GM23338 (cell line): ENCODE data around the gene KCNT1. TPM values are rescaled to one million over a fixed set of nuclear protein-coding genes. Genes with fewer than 3 reads are reported as not detected.

Experiments
- ATAC-seq: fragments of 200-7000 bp; cut with Tn5 transposase; 3 replicates; pipeline ENCODE4 v1.9.1; 2020
- DNase-seq: peaks from one replicate; pipeline ENCODE4 v3.0.0-alpha.2; 2015; ENCODE audit warnings: low spot score
- H2AFZ ChIP-seq: fragments of 200-600 bp; sonication (generic); 2 replicates; pipeline ENCODE4 v1.8.0; 2016; ENCODE audit warnings: antibody characterized with exemption, mild to moderate bottlenecking, moderate library complexity
- H3F3A ChIP-seq: fragments of 200-600 bp; sonication (generic); replicated peaks from 2 replicates; pipeline ENCODE4 v1.8.0; 2017; ENCODE audit warnings: antibody characterized with exemption, mixed run types, low read depth
- H3K27ac ChIP-seq: fragments of 200-600 bp; sonication (generic); 2 replicates; pipeline ENCODE4 v1.6.1; 2016; ENCODE audit warnings: low read depth
- H3K27me3 ChIP-seq: fragments of 200-600 bp; sonication (generic); 2 replicates; pipeline ENCODE4 v1.8.0; 2016; ENCODE audit warnings: mild to moderate bottlenecking, mixed run types, moderate library complexity; ENCODE audit not compliant: insufficient read depth
- H3K36me3 ChIP-seq: fragments of 200-600 bp; sonication (generic); 2 replicates; pipeline ENCODE4 v1.8.0; 2016; ENCODE audit warnings: mild to moderate bottlenecking; ENCODE audit not compliant: insufficient read depth
- H3K4me1 ChIP-seq: fragments of 200-600 bp; sonication (generic); 2 replicates; pipeline ENCODE4 v1.8.0; 2016; ENCODE audit warnings: mild to moderate bottlenecking, moderate library complexity; ENCODE audit not compliant: insufficient read depth
- H3K4me2 ChIP-seq: fragments of 200-600 bp; sonication (generic); 2 replicates; pipeline ENCODE4 v1.7.1; 2017; ENCODE audit warnings: mixed run types
- H3K4me3 ChIP-seq: fragments of 200-600 bp; sonication (generic); 2 replicates; pipeline ENCODE4 v1.6.1; 2016; ENCODE audit warnings: mixed run types
- H3K79me2 ChIP-seq: fragments of 200-600 bp; sonication (generic); replicated peaks from 2 replicates; pipeline ENCODE4 v1.8.0; 2017; ENCODE audit warnings: mild to moderate bottlenecking; ENCODE audit not compliant: insufficient read depth
- H3K9me2 ChIP-seq: fragments of 200-600 bp; sonication (generic); 2 replicates; pipeline ENCODE4 v1.8.0; 2017; ENCODE audit not compliant: insufficient read depth
- H4K20me1 ChIP-seq: fragments of 200-600 bp; sonication (generic); replicated peaks from 2 replicates; pipeline ENCODE4 v1.8.0; 2017; ENCODE audit warnings: mild to moderate bottlenecking; ENCODE audit not compliant: insufficient read depth
- H3K27ac Mint-ChIP-seq: 2 replicates; pipeline ENCODE4 v1.8.0; 2020; ENCODE audit warnings: inconsistent platforms, mild to moderate bottlenecking, moderate library complexity, mixed read lengths
- H3K27me3 Mint-ChIP-seq: 3 replicates; pipeline ENCODE4 v1.8.0; 2022; ENCODE audit warnings: low read depth, mild to moderate bottlenecking, moderate library complexity, mixed read lengths, inconsistent platforms; ENCODE audit not compliant: insufficient read depth, poor library complexity
- H3K36me3 Mint-ChIP-seq: 3 replicates; pipeline ENCODE4 v1.8.0; 2021; ENCODE audit warnings: low read depth, mild to moderate bottlenecking, inconsistent platforms, moderate library complexity, mixed read lengths
- H3K4me1 Mint-ChIP-seq: 3 replicates; pipeline ENCODE4 v1.8.0; 2020; ENCODE audit warnings: mild to moderate bottlenecking, inconsistent platforms, mixed read lengths
- H3K4me3 Mint-ChIP-seq: 3 replicates; pipeline ENCODE4 v1.8.0; 2021; ENCODE audit warnings: moderate library complexity, mild to moderate bottlenecking, inconsistent platforms, mixed read lengths
- H3K9me3 Mint-ChIP-seq: 3 replicates; pipeline ENCODE4 v1.8.0; 2020; ENCODE audit warnings: moderate library complexity, mild to moderate bottlenecking, inconsistent platforms, mixed read lengths
- CREB1 ChIP-seq: fragments of 250-450 bp; sonication (Bioruptor Pico); IDR thresholded peaks from 2 replicates; pipeline ENCODE4 v1.5.0; 2020; ENCODE audit warnings: low read depth, mild to moderate bottlenecking, moderate library complexity
- CTCF ChIP-seq, 2 experiments: fragments of 200-600 bp in 1 of 2; sonication (generic) in 1 of 2; conservative IDR thresholded peaks; 2 replicates each; pipeline versions ENCODE4 v1.5.1 to v1.6.1; 2016 to 2017; ENCODE audit warnings: antibody characterized with exemption in 2 of 2, low read depth in 2 of 2, mild to moderate bottlenecking in 2 of 2, moderate library complexity in 1 of 2
- EZH2 ChIP-seq: fragments of 200-600 bp; sonication (generic); IDR thresholded peaks from one replicate; pipeline ENCODE4 v1.8.0; 2017; ENCODE audit warnings: antibody characterized with exemption, mild to moderate bottlenecking, low read depth; ENCODE audit not compliant: unreplicated experiment
- EZH2phosphoT487 ChIP-seq: fragments of 200-600 bp; sonication (generic); IDR thresholded peaks from one replicate; pipeline ENCODE4 v1.8.1; 2018; ENCODE audit warnings: antibody characterized with exemption; ENCODE audit not compliant: unreplicated experiment
- REST ChIP-seq: IDR thresholded peaks from one replicate; pipeline ENCODE4 v1.6.1; 2018; ENCODE audit warnings: antibody characterized with exemption; ENCODE audit not compliant: unreplicated experiment
- STAT1 ChIP-seq: IDR thresholded peaks from one replicate; pipeline ENCODE4 v1.6.1; 2016; ENCODE audit warnings: antibody characterized with exemption; ENCODE audit not compliant: unreplicated experiment
- ZNF114 ChIP-seq: fragments of 250-450 bp; sonication (Bioruptor Pico); IDR thresholded peaks from 2 replicates; pipeline ENCODE4 v1.5.0; 2020; ENCODE audit warnings: mild to moderate bottlenecking, moderate library complexity
- ZNF462 ChIP-seq: fragments of 250-450 bp; sonication (Bioruptor Pico); IDR thresholded peaks from 2 replicates; pipeline ENCODE4 v1.5.0; 2020; ENCODE audit warnings: mild to moderate bottlenecking, moderate library complexity
- polyA plus RNA-seq: library from polyadenylated mRNA; unstranded; fragments of >200 nt; fragmentation: Nextera tagmentation; extraction: Ambion mirVana; gene quantifications from 2 replicates; pipeline ENCODE4 v1.2.1, GENCODE V29; 2016
- total RNA-seq: library from RNA; depleted of rRNA; stranded (reverse); fragments of >200 nt; shearing (Covaris generic); gene quantifications from 2 replicates; pipeline ENCODE4 v1.2.3, GENCODE V29; 2014

The KCNT1 gene
- total and polyA plus RNA-seq, 2 experiments from 2014 or later, result 0.05 to 0.28 TPM

- no peaks in the 10 kb centered on the region for H3K36me3 ChIP-seq
- no peak for ATAC-seq
- H3K27ac ChIP-seq, result no peak overlapping the region
- no peaks in the 10 kb centered on the region for H3K79me2 ChIP-seq
- H3F3A ChIP-seq, result no peaks in the 10 kb centered on the region
- H3K9me2 ChIP-seq, result no peaks in the 10 kb centered on the region
- H3K9me3 Mint-ChIP-seq, result no peaks in the 10 kb centered on the region
- no peak overlapping the region for H3K27ac Mint-ChIP-seq
- H3K4me1 Mint-ChIP-seq, result no peaks in the 10 kb centered on the region
- no peaks in the 10 kb centered on the region for H3K36me3 Mint-ChIP-seq
- no peak overlapping the region for H2AFZ ChIP-seq
- H3K27me3 Mint-ChIP-seq, result peaks cover 3% of the 10 kb centered on the region
- H3K4me1 ChIP-seq, result no peaks in the 10 kb centered on the region
- TF ChIP-seq EZH2phosphoT487 (no peak), ZNF462 (no peak), STAT1 (no peak), CREB1 (no peak), REST (no peak), EZH2 (no peak), CTCF (conservative IDR thresholded peaks at IDR 0.05; ENCODE audit: low read depth in 2 of 2) (no peak), ZNF114 (CRISPR knock-in tag) (no peak)
- no peaks in the 10 kb centered on the region for H4K20me1 ChIP-seq
- H3K27me3 ChIP-seq, result no peaks in the 10 kb centered on the region
- no peak overlapping the region for H3K4me3 ChIP-seq
- H3K4me3 Mint-ChIP-seq, result no peak overlapping the region
- H3K4me2 ChIP-seq, result no peak overlapping the region
- DNase-seq, result no peak
These were observed 86.0 kb downstream of the KCNT1 start for GRCh38 chr9:135787776-135788575.
